ENCODE measurements around the gene PPP1R3D. TPM values are rescaled to one million over a fixed set of nuclear protein-coding genes. Genes with fewer than 3 reads are reported as not detected.

PPP1R3D gene
- total RNA-seq, 1 experiment from 2014 or later = 4.9 TPM

- Histone ChIP-seq H3K36me3 (ENCODE audit: insufficient read depth, low read length, poor library complexity, severe bottlenecking) (no peaks in the 10 kb centered on the region), H3K27ac (ENCODE audit: low read depth, low read length, poor library complexity, severe bottlenecking) (no peak overlapping the region), H3K27me3 (replicated peaks; ENCODE audit: insufficient read depth, low read depth, low read length, poor library complexity) (no peaks in the 10 kb centered on the region), H3K4me1 (ENCODE audit: insufficient read depth, low read length, poor library complexity, severe bottlenecking) (peaks cover 4% of the 10 kb centered on the region), H3K4me3 (ENCODE audit: low read depth, low read length, poor library complexity, severe bottlenecking) (no peak overlapping the region), H3K9me3 (ENCODE audit: low read depth, low read length, poor library complexity, severe bottlenecking) (no peaks in the 10 kb centered on the region)
- no peak for DNase-seq (ENCODE audit: low spot score)
- no peak for TF ChIP-seq CTCF (conservative IDR thresholded peaks at IDR 0.05; ENCODE audit: low read depth, low read length)
- no peak for TF ChIP-seq EZH2 (IDR thresholded peaks at IDR 0.05; ENCODE audit: borderline replicate concordance, low read depth, low read length, poor library complexity, severe bottlenecking)
- ChIA-PET CTCF (no interaction called here), POLR2A (ENCODE audit: low non-redundant PET) (no interaction called here)
- BruUV-seq (replicated peaks) = no TSS peak
- intact Hi-C loops (cut with micrococcal nuclease; ENCODE audit: unreplicated experiment) = no loop called here
Measured at GRCh38 chr20:59932616-59933295, 7.3 kb downstream of the PPP1R3D start.

GRCh38 chr20:59931511-59932312 lies 8.4 kb downstream of the PPP1R3D start:
- H3K27ac ChIP-seq (ENCODE audit: low read depth, low read length, poor library complexity, severe bottlenecking) = no peak overlapping the region
- no peaks in the 10 kb centered on the region for H3K36me3 ChIP-seq (ENCODE audit: insufficient read depth, low read length, poor library complexity, severe bottlenecking)
- DNase-seq (ENCODE audit: low spot score) = no peak
- no peak overlapping the region for H3K4me3 ChIP-seq (ENCODE audit: low read depth, low read length, poor library complexity, severe bottlenecking)
- H3K4me1 ChIP-seq (ENCODE audit: insufficient read depth, low read length, poor library complexity, severe bottlenecking) = no peaks in the 10 kb centered on the region
- ChIA-PET POLR2A (ENCODE audit: low non-redundant PET) (no interaction called here), CTCF (no interaction called here)
- BruUV-seq (replicated peaks) = no TSS peak
- H3K9me3 ChIP-seq (ENCODE audit: low read depth, low read length, poor library complexity, severe bottlenecking) = no peaks in the 10 kb centered on the region
- no peaks in the 10 kb centered on the region for H3K27me3 ChIP-seq (replicated peaks; ENCODE audit: insufficient read depth, low read depth, low read length, poor library complexity)
- intact Hi-C loops (cut with micrococcal nuclease; ENCODE audit: unreplicated experiment) = no loop called here
- no peak for TF ChIP-seq CTCF (conservative IDR thresholded peaks at IDR 0.05; ENCODE audit: low read depth, low read length)

GRCh38 chr20:59925899-59926298 lies 14.2 kb downstream of the PPP1R3D start:
- H3K36me3 ChIP-seq (ENCODE audit: insufficient read depth, low read length, poor library complexity, severe bottlenecking) = no peaks in the 10 kb centered on the region
- no peaks in the 10 kb centered on the region for H3K9me3 ChIP-seq (ENCODE audit: low read depth, low read length, poor library complexity, severe bottlenecking)
- no peak overlapping the region for H3K4me3 ChIP-seq (ENCODE audit: low read depth, low read length, poor library complexity, severe bottlenecking)
- intact Hi-C loops (cut with micrococcal nuclease; ENCODE audit: unreplicated experiment) = no loop called here
- BruUV-seq (replicated peaks) = no TSS peak
- no peaks in the 10 kb centered on the region for H3K4me1 ChIP-seq (ENCODE audit: insufficient read depth, low read length, poor library complexity, severe bottlenecking)
- no peaks in the 10 kb centered on the region for H3K27me3 ChIP-seq (replicated peaks; ENCODE audit: insufficient read depth, low read depth, low read length, poor library complexity)
- H3K27ac ChIP-seq (ENCODE audit: low read depth, low read length, poor library complexity, severe bottlenecking) = no peak overlapping the region
- DNase-seq (ENCODE audit: low spot score) = no peak
- CTCF ChIA-PET = no interaction called here
- TF ChIP-seq CTCF (conservative IDR thresholded peaks at IDR 0.05; ENCODE audit: low read depth, low read length) = no peak
- TF ChIP-seq EZH2 (IDR thresholded peaks at IDR 0.05; ENCODE audit: borderline replicate concordance, low read depth, low read length, poor library complexity, severe bottlenecking) = no peak
- POLR2A ChIA-PET (ENCODE audit: low non-redundant PET) = no interaction called here

Measured in A673 (cell line).